Inferior parietal cortex (tissue), 1 donor: ENCODE results near the gene UQCR11.

Experiments
- DNase-seq: peaks from one replicate; pipeline ENCODE4 v3.0.0-alpha.2; 2016; ENCODE audit errors: extremely low spot score

Gene UQCR11

GRCh38 chr19:1634938-1635243 is 29.6 kb upstream of the UQCR11 start:
- DNase-seq: no peak

- no peak for DNase-seq
These were observed 29.1 kb upstream of the UQCR11 start for GRCh38 chr19:1634242-1634937.

GRCh38 chr19:1633269-1633826 is 28.1 kb upstream of the UQCR11 start:
- no peak for DNase-seq

- DNase-seq: peak; percentile 17
These were observed 27.4 kb upstream of the UQCR11 start for GRCh38 chr19:1632462-1633268.

GRCh38 chr19:1631557-1632100 is 26.4 kb upstream of the UQCR11 start:
- DNase-seq: no peak

GRCh38 chr19:1630811-1631210 is 25.5 kb upstream of the UQCR11 start:
- no peak for DNase-seq

GRCh38 chr19:1630012-1630411 is 24.8 kb upstream of the UQCR11 start:
- DNase-seq: no peak

- no peak for DNase-seq
These were observed 24.1 kb upstream of the UQCR11 start for GRCh38 chr19:1629256-1629808.

- no peak for DNase-seq
These were observed 21.9 kb upstream of the UQCR11 start for GRCh38 chr19:1627194-1627593.

GRCh38 chr19:1626417-1627010 is 21.3 kb upstream of the UQCR11 start:
- no peak for DNase-seq

- peak; percentile 36 for DNase-seq
These were observed 19.2 kb upstream of the UQCR11 start for GRCh38 chr19:1624458-1624857.

GRCh38 chr19:1622541-1622940 is 17.3 kb upstream of the UQCR11 start:
- no peak for DNase-seq

GRCh38 chr19:1622007-1622406 is 16.7 kb upstream of the UQCR11 start:
- DNase-seq: no peak

- no peak for DNase-seq
These were observed 16.3 kb upstream of the UQCR11 start for GRCh38 chr19:1621574-1621973.

GRCh38 chr19:1621021-1621420 is 15.8 kb upstream of the UQCR11 start:
- DNase-seq: no peak

- DNase-seq: no peak
These were observed 15.2 kb upstream of the UQCR11 start for GRCh38 chr19:1620502-1620901.

GRCh38 chr19:1619703-1620102 is 14.4 kb upstream of the UQCR11 start:
- no peak for DNase-seq

- no peak for DNase-seq
These were observed 13.8 kb upstream of the UQCR11 start for GRCh38 chr19:1619094-1619439.

GRCh38 chr19:1618157-1619093 is 13.2 kb upstream of the UQCR11 start:
- no peak for DNase-seq

- no peak for DNase-seq
These were observed 11.6 kb upstream of the UQCR11 start for GRCh38 chr19:1616875-1617274.

GRCh38 chr19:1616396-1616795 is 11.1 kb upstream of the UQCR11 start:
- DNase-seq: no peak
